Activated gamma-delta T cell treated with anti-CD3 and anti-CD28 coated beads, Interleukin-2, amount 50 U/mL, for 16 hours (primary cell): ENCODE measurements around the gene IL27RA.

Experiments
- DNase-seq: peaks from one replicate; pipeline ENCODE4 v3.0.0-alpha.2; 2020; ENCODE audit warnings: low read depth

IL27RA gene

DNA sequence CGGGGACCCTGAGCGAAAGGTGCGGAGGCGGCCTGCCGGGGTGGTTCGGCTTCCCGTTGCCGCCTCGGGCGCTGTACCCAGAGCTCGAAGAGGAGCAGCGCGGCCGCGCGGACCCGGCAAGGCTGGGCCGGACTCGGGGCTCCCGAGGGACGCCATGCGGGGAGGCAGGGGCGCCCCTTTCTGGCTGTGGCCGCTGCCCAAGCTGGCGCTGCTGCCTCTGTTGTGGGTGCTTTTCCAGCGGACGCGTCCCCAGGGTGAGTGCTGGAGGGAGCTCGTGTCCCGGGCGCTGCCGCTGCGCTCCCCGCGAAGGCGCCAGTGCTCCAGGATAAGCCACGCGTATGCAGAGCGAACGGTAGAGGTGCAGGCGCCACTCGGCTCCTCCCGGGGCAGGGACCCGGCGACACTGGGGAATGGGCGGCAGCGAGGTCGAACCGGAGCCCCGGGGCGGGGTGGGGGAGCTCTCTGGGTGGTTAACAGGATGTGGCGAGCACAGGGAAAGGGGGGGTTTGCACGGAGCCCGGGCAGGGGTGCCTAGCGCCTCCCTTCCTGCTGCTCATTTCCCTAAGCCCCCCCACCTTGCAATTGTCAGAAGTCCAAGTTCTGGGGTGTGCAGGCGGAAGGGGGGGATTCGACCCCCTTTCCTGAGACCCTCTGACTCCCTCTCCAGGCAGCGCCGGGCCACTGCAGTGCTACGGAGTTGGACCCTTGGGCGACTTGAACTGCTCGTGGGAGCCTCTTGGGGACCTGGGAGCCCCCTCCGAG is at the start of gene IL27RA:
TSS of gene IL27RA (plus strand) at position 44 of the 762 bp plus-strand sequence. CDS start at position 155, 111 bp downstream.
- DNase-seq, result peak; percentile 73

DNA sequence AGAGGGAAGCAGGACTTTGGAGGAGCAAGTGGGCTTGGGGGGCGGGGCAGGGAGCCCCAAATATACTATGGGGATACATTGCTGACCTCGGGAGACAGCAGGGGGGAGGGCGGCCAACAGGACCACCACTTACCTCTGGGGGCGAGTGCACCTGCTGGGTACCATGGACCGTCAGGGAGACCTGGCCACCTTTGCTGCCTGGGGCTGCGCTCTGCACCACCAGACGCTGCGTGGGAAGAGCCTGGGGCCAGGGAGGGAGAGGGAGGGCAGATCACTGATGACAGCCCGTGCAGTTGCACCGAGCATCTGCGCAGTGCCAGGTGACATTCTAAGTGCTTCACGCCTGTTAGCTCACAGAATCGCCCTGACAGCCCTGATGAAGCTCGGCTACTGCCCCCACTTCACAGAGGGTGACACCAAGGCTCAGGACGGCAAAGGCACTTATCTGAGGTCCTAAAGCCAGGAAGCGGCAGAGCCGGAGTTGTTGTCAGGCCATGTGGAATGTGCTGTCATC is 49.5 kb upstream of the IL27RA start:
- no peak for DNase-seq

DNA sequence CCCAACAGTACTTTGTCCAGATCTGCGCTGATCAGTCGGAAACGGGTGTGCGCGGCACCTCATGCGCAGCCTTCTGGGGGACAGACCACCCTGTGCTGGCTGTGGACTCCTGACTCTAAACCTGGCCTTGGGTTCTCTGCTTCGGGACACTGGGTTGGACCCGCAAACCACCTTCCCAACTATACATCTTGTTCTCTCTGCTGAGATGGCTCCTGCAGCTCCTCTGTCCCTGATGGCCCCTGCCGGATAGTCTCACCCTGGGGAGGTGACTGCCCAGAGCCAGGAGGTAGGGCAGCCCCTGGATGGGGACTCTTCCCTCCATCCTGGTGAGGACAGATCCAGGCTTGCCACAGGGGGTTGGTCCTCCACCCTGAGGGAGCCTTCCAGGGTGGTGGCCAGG is 48.8 kb upstream of the IL27RA start:
- no peak for DNase-seq

DNA sequence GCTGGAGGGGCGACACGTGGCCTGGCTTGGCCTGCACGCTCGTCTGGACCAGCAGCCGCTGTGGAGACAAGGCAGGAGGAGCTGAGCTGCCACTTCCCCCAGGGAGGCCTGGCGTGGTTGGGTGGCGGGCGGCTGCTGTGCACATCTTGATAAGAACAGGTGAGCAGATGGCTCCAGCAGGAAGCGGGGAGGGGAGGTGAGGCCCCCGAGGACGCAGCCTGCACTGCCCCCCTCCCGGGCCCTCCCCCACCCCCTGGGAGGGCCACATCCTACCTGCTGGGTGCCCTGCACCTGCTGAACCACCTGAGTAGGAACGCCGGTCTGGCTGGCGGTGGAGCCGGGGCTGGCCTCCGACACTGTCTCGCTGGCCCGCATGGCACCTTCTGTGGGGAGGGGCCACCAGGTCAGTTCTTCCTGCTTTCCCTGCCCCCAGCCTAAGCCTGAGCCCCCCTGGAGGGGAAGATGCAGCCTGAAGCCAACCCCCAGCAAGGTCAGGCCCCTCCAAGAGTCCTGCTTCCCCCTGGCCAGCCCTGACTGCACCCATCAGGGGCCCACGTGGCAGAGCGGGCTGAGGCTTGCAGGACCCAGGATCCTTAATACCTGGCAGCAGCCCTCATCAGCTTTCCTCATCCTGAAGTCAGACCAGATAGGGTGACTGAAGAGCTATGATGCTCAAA is 48.2 kb upstream of the IL27RA start:
- no peak for DNase-seq

DNA sequence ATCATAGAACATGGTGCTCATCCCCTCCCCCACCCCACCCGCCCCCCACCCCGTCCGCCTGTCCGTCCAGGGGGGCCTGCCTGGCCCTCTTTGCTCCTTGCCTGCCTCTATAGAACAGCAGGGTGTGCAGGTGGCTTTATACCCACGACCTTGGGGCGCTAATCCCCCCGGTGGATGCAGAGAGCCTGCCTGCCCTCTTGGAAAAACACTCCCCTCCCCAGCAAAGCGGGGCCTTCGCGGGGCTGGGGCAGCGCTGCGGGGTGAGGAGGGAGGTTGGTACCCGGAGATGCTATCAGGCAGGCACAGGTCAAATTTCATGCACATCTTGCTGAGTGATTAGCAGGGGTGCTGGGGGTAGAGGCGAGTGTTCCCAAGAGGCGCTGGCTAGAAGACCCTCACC is 47.4 kb upstream of the IL27RA start:
- DNase-seq, result no peak

DNA sequence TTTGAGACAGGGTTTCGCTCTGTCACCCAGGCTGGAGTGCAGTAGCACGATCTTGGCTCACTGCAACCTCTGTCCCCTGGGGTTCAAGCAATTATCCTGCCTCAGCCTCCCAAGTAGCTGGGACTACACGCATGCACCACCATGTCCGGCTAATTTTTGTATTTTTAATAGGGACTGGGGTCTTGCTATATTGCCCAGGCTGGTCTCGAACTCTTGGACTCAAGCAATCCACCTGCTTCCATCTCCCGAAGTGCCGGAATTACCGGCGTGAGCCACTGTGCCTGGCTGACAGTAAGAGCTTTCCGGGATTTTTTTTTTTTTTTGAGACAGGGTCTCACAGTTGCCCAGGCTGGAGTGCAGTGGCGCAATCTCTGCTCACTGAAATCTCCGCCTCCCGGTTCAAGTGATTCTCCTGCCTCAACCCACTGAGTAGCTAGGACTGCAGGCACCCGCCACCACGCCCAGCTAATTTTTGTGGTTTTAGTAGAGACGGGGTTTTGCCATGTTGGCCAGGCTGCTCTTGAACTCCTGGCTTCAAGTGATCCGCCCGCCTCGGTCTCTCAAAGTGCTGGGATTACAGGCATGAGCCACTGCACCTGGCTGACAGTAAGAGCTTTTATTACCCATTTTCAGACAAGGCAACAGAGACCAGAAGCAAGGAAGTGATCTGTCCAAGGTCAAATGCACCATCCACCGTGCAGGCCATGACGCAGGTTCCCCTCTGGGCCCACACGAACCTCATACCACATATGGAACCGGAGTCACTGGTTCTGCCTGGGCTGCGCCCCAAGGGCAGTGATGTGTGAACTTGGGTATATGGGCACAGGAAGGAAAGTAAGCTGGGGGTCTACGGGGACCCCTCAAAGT is 46.5 kb upstream of the IL27RA start:
- DNase-seq, result no peak

DNA sequence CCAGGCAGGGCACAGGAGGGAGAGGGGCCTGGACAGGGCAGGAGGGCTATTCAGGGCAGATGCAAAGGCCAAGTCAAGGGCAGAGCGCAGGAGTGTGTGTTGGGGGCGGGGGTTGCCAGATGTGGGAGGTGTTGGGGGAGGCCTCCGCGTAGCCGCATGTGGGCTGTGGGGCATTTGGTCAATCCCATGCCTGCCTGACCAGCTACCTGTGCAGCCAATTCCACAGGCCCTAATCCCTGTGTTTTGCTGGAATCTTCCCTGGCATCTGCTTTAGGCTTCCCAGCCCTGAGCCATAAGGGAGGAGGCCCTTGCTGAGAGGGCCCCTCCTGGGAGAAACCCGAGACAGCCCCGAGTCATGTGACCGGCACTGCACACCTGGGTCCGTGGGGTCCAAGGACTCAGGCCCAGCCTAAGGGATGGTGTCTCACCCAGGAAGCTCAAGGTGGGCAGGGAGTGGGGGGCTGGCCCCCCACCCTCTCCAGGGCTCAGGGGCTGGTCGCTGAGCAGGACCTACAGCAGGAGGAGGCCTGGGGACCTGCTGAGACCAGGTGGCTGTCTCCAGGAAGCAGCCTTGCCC is 45.7 kb upstream of the IL27RA start:
- DNase-seq, result no peak

DNA sequence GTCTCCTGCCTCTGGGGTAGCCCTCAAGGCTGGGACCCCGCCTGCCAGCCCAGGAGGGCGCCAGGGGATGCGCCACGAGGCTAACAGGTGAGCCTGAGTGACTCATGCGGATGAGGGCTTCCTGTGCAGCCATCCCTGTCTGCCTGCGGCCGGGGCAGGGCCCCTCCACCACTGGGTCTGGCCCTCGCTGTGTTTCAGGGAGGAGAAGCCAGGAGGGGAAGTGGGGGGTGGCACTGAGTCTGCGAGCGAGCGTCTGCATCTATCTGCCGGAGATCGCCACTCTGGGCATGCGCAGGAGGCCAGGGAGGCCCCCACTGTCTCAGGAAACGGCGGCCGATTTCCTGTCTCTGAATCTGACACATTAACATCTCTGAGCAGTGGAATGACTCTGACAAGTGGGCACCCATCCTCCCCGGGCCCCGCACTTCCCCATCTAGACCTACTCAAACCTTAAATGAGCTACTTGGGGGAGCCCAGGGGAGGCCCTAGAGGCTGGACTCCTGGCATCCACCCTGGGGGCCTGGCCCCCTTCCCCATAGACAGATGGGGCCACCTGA is 45.1 kb upstream of the IL27RA start:
- DNase-seq, result peak; percentile 99

DNA sequence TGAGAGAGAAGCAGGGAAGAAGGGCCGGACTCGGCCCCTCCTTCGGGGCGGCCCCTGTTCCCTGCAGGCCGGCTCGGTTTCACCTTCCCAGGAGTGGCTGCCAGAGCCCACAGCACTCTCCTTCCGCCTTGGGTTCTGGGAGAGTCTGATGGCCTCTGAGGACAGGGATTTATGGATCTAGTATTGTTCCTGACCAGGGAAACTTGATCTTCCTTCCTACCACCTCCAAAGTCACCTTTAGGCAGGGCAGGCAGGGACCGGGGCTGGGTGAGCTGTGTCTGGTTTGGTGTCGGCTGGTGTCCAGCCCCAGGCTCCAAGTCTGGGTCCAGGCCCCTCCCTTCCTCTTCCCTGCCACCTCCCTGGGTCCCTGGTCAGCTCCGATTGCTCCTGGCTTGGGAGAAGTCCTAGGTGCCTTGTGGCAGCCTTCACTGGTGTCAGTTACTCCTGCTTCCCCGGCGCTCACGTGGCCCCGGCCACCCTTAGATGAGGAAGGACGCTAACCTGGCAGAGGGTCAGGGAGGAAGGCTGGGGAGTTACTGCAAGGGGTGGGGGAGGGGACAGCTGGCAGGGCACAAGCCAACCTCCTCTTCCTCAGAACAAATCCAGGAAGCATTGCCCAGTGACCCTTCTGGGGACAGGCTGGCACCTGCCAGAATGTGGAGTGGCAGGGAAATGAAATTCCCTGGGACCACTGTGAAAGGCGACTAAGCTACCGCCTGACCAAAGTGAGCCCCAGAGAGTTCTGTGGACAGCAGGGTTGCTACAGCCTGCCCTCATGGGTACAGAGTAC is 44.3 kb upstream of the IL27RA start:
- no peak for DNase-seq

DNA sequence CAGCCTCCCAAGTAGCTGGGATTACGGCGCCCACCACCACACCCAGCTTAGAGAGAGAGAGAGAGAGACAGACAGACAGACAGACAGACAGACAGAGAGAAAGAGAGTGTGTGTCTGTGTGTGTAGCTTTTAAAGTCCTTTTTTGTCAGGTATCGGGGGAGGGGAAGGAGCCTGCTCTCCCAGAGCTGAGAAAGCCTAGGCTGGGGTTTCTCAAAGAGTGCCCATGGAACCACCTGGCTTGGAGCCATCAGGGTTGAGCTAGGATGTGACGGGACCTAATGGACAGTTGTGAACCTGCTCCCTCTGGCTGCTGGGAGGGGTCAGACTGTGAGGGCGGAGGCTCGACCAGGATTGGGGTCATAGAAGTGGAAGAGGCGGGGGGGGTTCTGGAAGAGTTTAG is 42.1 kb upstream of the IL27RA start:
- DNase-seq, result no peak

DNA sequence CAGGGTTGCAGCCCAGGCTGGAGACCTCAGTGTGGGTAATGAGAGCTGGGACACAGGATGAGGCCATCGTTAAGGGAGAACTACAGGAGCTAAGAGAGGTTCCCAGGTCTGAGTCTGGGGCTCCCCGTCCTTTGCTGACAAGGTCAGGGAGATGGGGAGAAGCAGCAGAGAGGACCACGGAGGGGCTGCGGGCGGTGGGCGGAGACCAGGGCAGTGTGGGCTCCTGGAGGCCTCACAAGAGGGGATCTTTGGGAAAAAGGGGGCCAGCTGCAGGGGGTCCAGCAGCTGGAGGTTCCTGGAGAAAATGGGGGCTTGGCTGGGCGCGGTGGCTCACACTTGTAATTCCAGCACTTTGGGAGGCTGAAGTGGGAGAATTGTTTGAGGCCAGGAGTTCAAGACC is 41.5 kb upstream of the IL27RA start:
- no peak for DNase-seq

DNA sequence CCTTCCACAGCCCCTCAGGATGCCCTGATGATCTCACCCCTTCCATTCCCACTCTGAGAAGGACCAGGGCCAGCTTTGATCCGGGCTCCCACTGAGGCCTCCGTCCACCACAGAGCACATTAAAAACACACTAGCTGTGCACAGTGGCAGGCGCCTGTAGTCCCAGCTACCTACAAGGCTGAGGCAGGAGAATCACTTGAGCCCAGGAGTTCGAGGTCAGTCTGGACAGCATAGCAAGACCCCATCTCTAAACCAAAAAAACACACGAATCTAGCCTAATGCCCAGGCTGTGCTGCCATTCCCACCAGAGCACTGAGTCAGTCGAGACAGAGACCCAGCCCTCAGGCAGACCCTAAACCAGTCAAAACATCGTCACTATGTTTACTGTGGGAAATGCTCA is 39.5 kb upstream of the IL27RA start:
- DNase-seq, result no peak

DNA sequence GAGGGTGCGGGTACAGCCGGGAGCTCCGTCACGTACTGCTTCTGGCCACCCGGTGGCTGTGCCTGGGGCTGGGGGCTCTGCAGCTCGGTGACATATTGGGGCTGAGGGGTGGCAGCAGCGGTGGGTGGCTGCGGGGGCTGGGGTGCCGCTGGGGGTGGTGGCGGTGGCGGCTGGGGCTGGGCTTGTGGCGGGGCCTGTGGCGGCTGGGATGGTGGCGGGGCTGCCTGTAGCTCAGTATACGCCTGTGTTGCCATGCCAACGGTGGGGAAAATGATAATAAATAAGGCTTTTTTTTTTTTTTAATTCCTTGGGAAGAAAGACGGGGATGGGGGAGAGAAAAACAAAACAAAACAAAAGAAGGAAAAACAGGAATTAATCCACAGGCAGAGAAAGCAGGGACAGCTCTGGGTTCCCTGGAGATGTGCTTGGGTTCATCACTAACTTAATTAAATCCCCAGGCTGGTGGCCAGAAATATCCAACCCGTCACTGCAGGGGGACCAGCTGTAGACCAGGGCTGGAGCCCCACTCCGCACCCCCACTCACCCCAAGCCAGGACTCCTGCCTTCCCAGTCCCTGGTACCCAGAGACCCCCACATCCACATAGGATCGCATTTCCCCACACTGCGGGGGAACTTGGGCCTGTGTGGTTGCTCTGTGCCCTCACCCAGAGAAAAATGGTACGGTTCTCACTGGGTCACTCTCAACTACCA is 37.8 kb upstream of the IL27RA start:
- DNase-seq, result no peak

DNA sequence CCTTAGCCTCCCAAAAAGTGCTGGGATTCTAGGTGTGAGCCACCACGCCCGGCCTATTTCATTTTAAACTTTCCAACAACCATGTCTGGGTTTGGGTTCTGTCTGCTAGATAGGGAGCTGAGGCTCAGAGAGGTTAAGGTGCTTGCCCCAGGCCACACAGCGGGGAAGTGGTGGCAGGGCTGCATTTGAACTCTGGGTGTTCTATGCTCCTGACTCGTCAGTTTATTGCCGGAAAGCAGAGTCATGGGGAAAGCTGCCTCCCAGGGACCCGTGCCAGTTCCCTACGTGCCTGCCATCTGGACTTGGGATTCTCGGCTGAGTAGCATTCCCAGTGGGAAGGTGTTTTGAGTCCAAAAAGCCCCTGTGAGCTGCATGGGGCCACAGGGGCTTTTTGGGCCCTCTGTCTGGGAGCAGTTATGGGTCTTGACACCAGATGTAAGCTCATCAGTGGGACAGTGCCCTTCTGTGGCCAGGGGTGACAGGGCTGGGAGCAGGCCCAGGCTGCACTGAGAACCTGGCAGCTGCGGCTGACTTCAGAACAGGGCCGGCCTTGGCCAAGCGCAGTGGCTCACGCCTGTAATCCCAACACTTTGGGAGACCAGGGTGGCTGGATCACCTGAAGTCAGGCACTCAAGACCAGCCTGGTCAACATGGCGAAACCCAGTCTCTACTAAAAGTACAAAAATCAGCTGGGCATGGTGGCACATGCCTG is 36.4 kb upstream of the IL27RA start:
- no peak for DNase-seq

DNA sequence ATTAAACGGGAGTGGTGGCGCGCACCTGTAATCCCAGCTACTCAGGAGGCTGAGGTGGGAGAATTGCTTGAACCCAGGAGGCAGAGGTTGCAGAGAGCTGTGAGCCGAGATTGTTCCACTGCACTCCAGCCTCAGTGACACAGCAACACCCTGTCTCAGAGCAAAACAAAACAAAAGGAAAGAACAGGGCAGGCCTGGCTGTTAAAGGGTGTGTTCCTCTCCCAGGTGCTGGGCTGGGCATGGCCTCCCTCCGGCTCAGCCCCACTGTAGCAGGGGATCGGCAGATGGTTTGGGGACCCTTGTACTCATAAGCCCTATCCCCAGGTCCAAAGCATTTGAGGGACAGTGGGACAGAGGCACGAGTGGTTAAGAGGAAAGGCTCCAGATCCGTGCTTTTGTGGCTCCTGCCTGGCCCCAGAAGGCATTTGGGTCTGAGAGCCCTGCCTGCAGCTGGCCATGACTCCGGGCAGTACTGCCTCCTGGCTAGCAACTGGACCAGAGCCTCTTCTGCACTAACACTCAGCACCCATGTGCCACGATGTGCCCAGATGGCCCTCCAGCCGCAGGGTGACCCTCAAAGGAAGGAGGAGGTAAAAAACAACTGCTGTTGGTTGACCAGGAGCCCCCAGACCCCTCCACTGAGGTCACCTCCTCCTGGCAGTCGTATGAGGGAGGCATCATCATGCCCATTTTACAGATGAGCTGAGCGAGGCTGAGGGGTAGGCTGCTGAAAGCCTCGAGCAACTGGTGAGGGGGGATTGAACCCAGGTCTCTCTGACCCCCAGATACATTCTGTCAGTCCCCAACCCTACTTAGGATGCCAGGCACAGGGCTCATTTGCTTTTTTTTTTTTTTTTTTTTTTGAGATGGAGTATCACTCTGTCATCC is 35.4 kb upstream of the IL27RA start:
- DNase-seq, result no peak

DNA sequence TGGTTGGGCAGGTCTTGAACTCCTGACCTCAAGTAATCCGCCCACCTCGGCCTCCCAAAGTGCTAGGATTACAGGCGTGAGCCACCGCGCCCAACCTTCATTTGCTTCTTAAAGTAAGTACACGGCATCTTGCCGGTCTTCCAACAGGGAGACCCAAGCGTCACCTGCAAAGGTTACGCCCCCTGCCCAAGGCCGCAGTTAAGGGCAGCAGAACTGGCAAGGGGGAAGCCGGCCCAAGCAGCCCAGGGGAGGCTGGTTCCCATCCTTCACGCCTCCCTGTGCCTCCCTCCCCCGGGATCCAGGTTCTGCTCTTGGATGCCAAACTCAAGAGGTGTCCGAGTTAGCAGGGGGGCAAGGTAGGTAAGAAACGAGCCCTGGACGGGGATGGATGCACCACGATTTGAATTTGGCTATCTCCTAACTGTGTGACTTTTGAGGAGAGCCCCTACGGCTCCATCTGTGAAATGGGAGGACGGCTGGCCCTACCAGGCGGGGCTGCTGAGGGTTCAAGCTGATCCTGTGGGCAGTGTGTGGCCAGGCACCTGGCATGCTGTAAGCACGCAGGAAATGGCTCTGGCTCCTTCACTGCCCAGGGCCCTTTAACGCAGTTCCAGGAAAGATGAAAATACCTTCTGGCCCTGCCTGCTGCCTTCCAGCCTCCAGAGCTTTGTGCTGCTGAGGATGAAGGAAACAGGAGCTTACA is 34.5 kb upstream of the IL27RA start:
- DNase-seq, result no peak

DNA sequence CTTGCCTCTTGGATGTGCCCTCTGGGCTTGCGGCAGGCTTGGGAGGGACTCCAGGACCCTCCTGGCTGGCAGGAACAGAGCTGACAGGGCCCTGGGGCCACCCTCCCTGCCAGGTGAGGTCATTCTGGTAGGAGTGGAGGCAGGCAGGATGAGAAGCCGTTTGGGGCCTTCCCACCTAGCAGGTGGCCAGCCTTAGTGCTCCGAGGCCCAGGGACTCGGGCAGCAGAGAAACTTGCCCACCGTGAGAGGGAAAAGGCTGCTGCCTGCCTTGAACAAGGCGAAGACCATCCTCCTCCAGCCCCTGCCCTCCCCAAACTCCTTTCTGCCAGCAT is 34.0 kb upstream of the IL27RA start:
- DNase-seq, result no peak

DNA sequence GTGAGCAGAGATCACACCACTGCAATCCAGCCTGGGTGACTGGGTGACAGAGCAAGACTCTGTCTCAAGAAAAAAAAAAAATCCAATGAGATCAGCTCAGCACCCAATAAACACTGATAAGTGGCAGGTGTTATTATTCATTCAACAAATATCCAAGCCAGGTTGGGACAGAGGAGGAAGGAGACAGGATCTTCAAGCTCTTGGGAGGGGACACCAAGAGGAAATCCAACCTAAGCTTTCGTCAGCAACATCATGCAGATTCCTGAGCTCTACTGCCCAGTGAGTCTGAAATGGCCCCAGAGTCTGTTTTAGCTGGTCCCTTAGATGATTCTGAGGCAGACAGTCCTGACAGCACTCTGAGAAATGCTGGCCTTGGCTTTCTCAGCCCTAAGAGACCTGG is 33.1 kb upstream of the IL27RA start:
- no peak for DNase-seq
